B cell (primary cell): ENCODE measurements around the gene SLC38A6. TPM values are rescaled to one million over a fixed set of nuclear protein-coding genes. Genes with fewer than 3 reads are reported as not detected.

Source experiments
- ATAC-seq: fragments of 200-7000 bp; cut with Tn5 transposase; one replicate; pipeline ENCODE4 v1.10.0; 2021; ENCODE audit warnings: low read depth, mild to moderate bottlenecking, moderate number of reproducible peaks, moderate library complexity
- CTCF ChIA-PET: fragments of 350-600 bp; sonication (Branson Sonifier 250); formaldehyde crosslinking; loops from one replicate; lab custom pipeline; 2021; ENCODE audit warnings: antibody characterized with exemption, inconsistent platforms; lab: Charles Lee
- POLR2A ChIA-PET: fragments of 350-600 bp; sonication (Branson Sonifier 250); formaldehyde crosslinking; loops from one replicate; lab custom pipeline; 2021; ENCODE audit warnings: antibody characterized with exemption; lab: Charles Lee
- DNase-seq: peaks from one replicate; pipeline ENCODE4 v3.0.0; 2013
- H2AFZ ChIP-seq: 2 replicates; pipeline ENCODE4 v1.6.1; 2012; ENCODE audit warnings: mild to moderate bottlenecking, low read depth, low read length; ENCODE audit not compliant: insufficient read depth, poor library complexity, severe bottlenecking
- H3K27ac ChIP-seq, 2 donors: 1 replicate in 1 of 2; 2 replicates in 1 of 2; pipeline ENCODE4 v1.5.1; 2012 to 2013; ENCODE audit warnings: low read length in 2 of 2, mild to moderate bottlenecking in 2 of 2, moderate library complexity in 1 of 2
- H3K27me3 ChIP-seq, 4 experiments: fragments of 200-600 bp in 1 of 4; sonication (generic) in 1 of 4; replicated peaks in 1 of 4; 1 replicate in 2 of 4; 2 replicates in 2 of 4; pipeline versions ENCODE4 v1.6.1 to v1.7.0; 2013 to 2016; ENCODE audit warnings: low read length in 3 of 4, mild to moderate bottlenecking in 2 of 4, mixed read lengths in 1 of 4, moderate library complexity in 1 of 4; ENCODE audit not compliant: insufficient read depth in 4 of 4, control insufficient read depth in 3 of 4; ENCODE audit errors: control extremely low read depth in 1 of 4
- H3K36me3 ChIP-seq, 2 experiments: replicated peaks in 1 of 2; 1 replicate in 1 of 2; 2 replicates in 1 of 2; pipeline versions ENCODE4 v1.6.1 to v1.7.1; 2013; ENCODE audit warnings: low read length in 1 of 2; ENCODE audit not compliant: insufficient read depth in 2 of 2, control insufficient read depth in 1 of 2; ENCODE audit errors: control extremely low read depth in 1 of 2, extremely low read depth in 1 of 2
- H3K4me1 ChIP-seq, 2 donors: fragments of 200-600 bp in 1 of 2; sonication (generic) in 1 of 2; 1 replicate in 1 of 2; 2 replicates in 1 of 2; pipeline versions ENCODE4 v1.5.1 to v1.6.1; 2013 to 2017; ENCODE audit warnings: low read length in 2 of 2; ENCODE audit not compliant: control insufficient read depth in 2 of 2, insufficient read depth in 2 of 2
- H3K4me2 ChIP-seq: replicated peaks from 2 replicates; pipeline ENCODE3; 2012; ENCODE audit warnings: mild to moderate bottlenecking, low read depth, low read length; ENCODE audit not compliant: poor library complexity, severe bottlenecking
- H3K4me3 ChIP-seq, 5 experiments: fragments of 200-600 bp in 1 of 5; sonication (generic) in 1 of 5; 1 replicate in 3 of 5; 2 replicates in 2 of 5; pipeline versions ENCODE4 v1.5.1 to v1.7.0; 2011 to 2016; ENCODE audit warnings: low read length in 4 of 5, mild to moderate bottlenecking in 4 of 5, low read depth in 2 of 5, control low read depth in 1 of 5, moderate library complexity in 1 of 5; ENCODE audit not compliant: insufficient read depth in 1 of 5; ENCODE audit errors: control extremely low read depth in 1 of 5, extremely low read depth in 1 of 5
- H3K79me2 ChIP-seq: fragments of 200-600 bp; sonication (generic); one replicate; pipeline ENCODE4 v1.6.0; 2016; ENCODE audit warnings: low read length; ENCODE audit not compliant: control insufficient read depth, insufficient read depth
- H3K9ac ChIP-seq: fragments of 200-600 bp; sonication (generic); 2 replicates; pipeline ENCODE4 v1.6.1; 2017; ENCODE audit warnings: mild to moderate bottlenecking, low read length, moderate library complexity
- H3K9me3 ChIP-seq, 3 donors: one replicate each; pipeline versions ENCODE4 v1.6.1 to v1.7.1; 2013; ENCODE audit warnings: low read length in 2 of 3; ENCODE audit not compliant: control insufficient read depth in 2 of 3, insufficient read depth in 1 of 3; ENCODE audit errors: control extremely low read depth in 1 of 3
- H4K20me1 ChIP-seq: 2 replicates; pipeline ENCODE4 v1.6.0; 2012; ENCODE audit warnings: mild to moderate bottlenecking, low read length; ENCODE audit not compliant: insufficient read depth, control insufficient read depth, poor library complexity, severe bottlenecking
- H3K27ac Mint-ChIP-seq: one replicate; pipeline ENCODE4 v1.8.0; 2021; ENCODE audit warnings: mixed read lengths
- H3K27me3 Mint-ChIP-seq: one replicate; pipeline ENCODE4 v1.8.0; 2021; ENCODE audit warnings: mixed read lengths
- H3K4me1 Mint-ChIP-seq: one replicate; pipeline ENCODE4 v1.8.0; 2021; ENCODE audit warnings: mixed read lengths
- H3K4me3 Mint-ChIP-seq: one replicate; pipeline ENCODE4 v1.8.0; 2021; ENCODE audit warnings: mixed read lengths
- H3K9me3 Mint-ChIP-seq: one replicate; pipeline ENCODE4 v1.8.0; 2022; ENCODE audit warnings: mixed read lengths; ENCODE audit not compliant: insufficient read depth
- CTCF ChIP-seq: fragments of 200-600 bp; IDR thresholded peaks from one replicate; pipeline ENCODE4 v1.8.0; 2022; ENCODE audit warnings: antibody characterized with exemption, mild to moderate bottlenecking
- EZH2 ChIP-seq: IDR thresholded peaks from 2 replicates; pipeline ENCODE4 v1.6.1; 2012; ENCODE audit warnings: borderline replicate concordance, low read depth, mild to moderate bottlenecking, moderate library complexity, low read length; ENCODE audit not compliant: insufficient read depth, poor library complexity, severe bottlenecking
- WGBS: methylation state at CpG from one replicate; pipeline ENCODE4 v1.1.5; 2013; ENCODE audit warnings: missing lambda C conversion rate; ENCODE audit not compliant: insufficient coverage; 5-methylcytosine and 5-hydroxymethylcytosine counted together
- intact Hi-C: fragments of 100-400 bp; cut with micrococcal nuclease; formaldehyde crosslinking; loops from one replicate; pipeline ENCODE4 v1.10.0; 2022
- polyA plus RNA-seq: library from polyadenylated mRNA; depleted of rRNA; stranded (reverse); fragments of >200 nt; gene quantifications from 2 replicates; pipeline ENCODE4 v1.2.3, GENCODE V29; 2012
- total RNA-seq, 2 donors: library from RNA; stranded (reverse); fragments of 120-200 nt in 1 of 2; gene quantifications; 1 replicate in 1 of 2; 2 replicates in 1 of 2; pipeline versions ENCODE4 v1.2.3 to v1.2.4, GENCODE V29; 2013 to 2022

The SLC38A6 gene
- total and polyA plus RNA-seq, 2 donors (not counting 1 experiment from before 2014, with no cell fraction given) = 6.4 to 15.9 TPM

DNA sequence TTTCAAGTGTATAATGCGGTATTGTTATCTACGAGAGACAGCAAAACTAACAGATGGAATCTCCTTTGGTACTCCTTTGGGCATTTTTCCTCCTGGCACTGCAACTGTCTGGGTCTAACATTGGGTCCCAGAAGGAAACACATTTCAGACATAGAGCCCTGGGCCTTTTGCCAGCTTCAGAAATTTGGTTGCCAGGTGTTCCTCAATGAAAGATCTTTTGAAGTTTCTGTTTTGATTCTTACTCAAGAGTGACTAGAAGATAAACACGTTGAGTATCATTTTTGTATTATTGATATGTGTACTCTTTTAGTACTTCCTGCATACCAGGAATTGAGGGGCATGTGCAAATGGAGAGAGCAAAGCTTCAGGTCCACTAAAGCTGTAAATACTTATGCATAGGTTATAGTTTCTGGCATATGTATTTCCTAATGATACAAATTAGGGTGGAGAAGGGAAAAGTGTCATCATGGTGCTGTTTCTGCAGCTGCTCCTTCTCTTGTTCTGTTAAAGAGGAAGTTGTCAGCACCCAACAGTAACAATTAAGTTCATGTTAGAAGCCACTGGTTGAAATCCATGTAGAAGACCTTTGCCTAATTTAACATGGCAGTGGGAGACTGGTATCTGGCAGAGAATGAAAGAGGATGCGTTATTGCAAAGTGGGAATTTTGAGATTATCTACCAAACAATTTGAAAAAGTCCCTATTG lies 53.5 kb downstream of the SLC38A6 start:
- Histone ChIP-seq H3K27ac (peak overlapping the region in 1 of 2 donors; percentile 43), H3K79me2 (no peaks in the 10 kb centered on the region), H4K20me1 (no peaks in the 10 kb centered on the region), H3K9me3 (no peaks in the 10 kb centered on the region), H2AFZ (peak overlapping the region; percentile 31), H3K4me1 (peaks cover 9 to 10% of the 10 kb centered on the region in 2 donors), H3K36me3 (no peaks in the 10 kb centered on the region), H3K27me3 (no peaks in the 10 kb centered on the region), H3K4me3 (no peak overlapping the region), H3K4me2 (peak overlapping the region; percentile 42), H3K9ac (peak overlapping the region; percentile 34)
- no peaks in the 10 kb centered on the region for H3K9me3 Mint-ChIP-seq
- peak overlapping the region; percentile 48 for H3K4me3 Mint-ChIP-seq
- peaks cover 16% of the 10 kb centered on the region for H3K4me1 Mint-ChIP-seq
- intact Hi-C loops = no loop called here
- ChIA-PET POLR2A (no interaction called here), CTCF (interaction anchor here (0.6 to 3.1 kb wide), 4 partner anchors 9 to 410 kb away, joined by 3 to 13 read pairs (median 6); no protein-coding TSS in a partner anchor)
- ATAC-seq (no peak), DNase-seq (peak; percentile 14)
- H3K27ac Mint-ChIP-seq = peak overlapping the region; percentile 80
- no peak for TF ChIP-seq CTCF
- H3K27me3 Mint-ChIP-seq = no peaks in the 10 kb centered on the region
- 28% methylated on average over 2 of the region's 4 CpGs for WGBS

GRCh38 chr14:61037215-61037614 lies 56.2 kb downstream of the SLC38A6 start:
- no peak overlapping the region for H3K27ac Mint-ChIP-seq
- Histone ChIP-seq H3K79me2 (no peaks in the 10 kb centered on the region), H3K27ac (no peak overlapping the region), H3K4me1 (peaks cover 9 to 10% of the 10 kb centered on the region in 2 donors), H4K20me1 (no peaks in the 10 kb centered on the region), H3K9ac (no peak overlapping the region), H2AFZ (no peak overlapping the region), H3K27me3 (no peaks in the 10 kb centered on the region), H3K4me3 (no peak overlapping the region), H3K4me2 (no peak overlapping the region), H3K9me3 (peaks cover 0 to 4% (median 0%) of the 10 kb centered on the region in 3 donors), H3K36me3 (no peaks in the 10 kb centered on the region)
- ChIA-PET CTCF (interaction anchor here (1.0 to 1.5 kb wide), 2 partner anchors 10 to 11 kb away, joined by 3 read pairs; no protein-coding TSS in a partner anchor), POLR2A (no interaction called here)
- no peaks in the 10 kb centered on the region for H3K27me3 Mint-ChIP-seq
- ATAC-seq = no peak
- intact Hi-C loops = no loop called here
- H3K9me3 Mint-ChIP-seq = no peaks in the 10 kb centered on the region
- H3K4me1 Mint-ChIP-seq = peaks cover 13% of the 10 kb centered on the region
- TF ChIP-seq EZH2 = no peak
- no peak for TF ChIP-seq CTCF
- no CpG with 5 or more reads among the region's 3 CpGs for WGBS
- no peak for DNase-seq
- no peak overlapping the region for H3K4me3 Mint-ChIP-seq
